WTC11 (cell line): Measurements from ENCODE around the gene KCNMA1.

Experiments used
- ATF1 ChIP-seq: sonication (generic); formaldehyde crosslinking; IDR thresholded peaks from 2 replicates; pipeline ENCODE4 v1.8.1; 2023; ENCODE audit warnings: mild to moderate bottlenecking, moderate library complexity, missing genetic modification reagents
- CREM ChIP-seq: sonication (generic); formaldehyde crosslinking; IDR thresholded peaks from 2 replicates; pipeline ENCODE4 v1.8.1; 2022; ENCODE audit warnings: mild to moderate bottlenecking, missing genetic modification reagents, moderate library complexity
- ETV6 ChIP-seq: sonication (generic); formaldehyde crosslinking; IDR thresholded peaks from 2 replicates; pipeline ENCODE4 v1.8.1; 2022; ENCODE audit warnings: mild to moderate bottlenecking, missing genetic modification reagents
- JUN ChIP-seq: sonication (generic); formaldehyde crosslinking; IDR thresholded peaks from 2 replicates; pipeline ENCODE4 v1.8.0; 2023; ENCODE audit warnings: mild to moderate bottlenecking, missing genetic modification reagents
- SOX15 ChIP-seq: fragments of 250-450 bp; sonication (Bioruptor Pico); IDR thresholded peaks from 2 replicates; pipeline ENCODE4 v1.9.0; 2021; ENCODE audit warnings: mild to moderate bottlenecking
- SP1 ChIP-seq: sonication (generic); formaldehyde crosslinking; conservative IDR thresholded peaks from 2 replicates; pipeline ENCODE4 v1.8.1; 2022; ENCODE audit warnings: missing genetic modification reagents
- TF ChIP-seq, protein P1 (sequence below): fragments of 200-600 bp; IDR thresholded peaks from 2 replicates; pipeline ENCODE4 v1.8.0; 2022; ENCODE audit warnings: antibody characterized with exemption
- TF ChIP-seq, protein P2 (sequence below): sonication (generic); formaldehyde crosslinking; IDR thresholded peaks from 2 replicates; pipeline ENCODE4 v1.8.0; 2022; ENCODE audit warnings: mild to moderate bottlenecking, missing genetic modification reagents
- TF ChIP-seq, protein P3 (sequence below): sonication (generic); formaldehyde crosslinking; IDR thresholded peaks from 2 replicates; pipeline ENCODE4 v1.8.0; 2022; ENCODE audit warnings: mild to moderate bottlenecking, missing genetic modification reagents
- TF ChIP-seq, protein P4 (sequence below): sonication (generic); formaldehyde crosslinking; IDR thresholded peaks from 2 replicates; pipeline ENCODE4 v1.8.1; 2022; ENCODE audit warnings: mild to moderate bottlenecking, missing genetic modification reagents, moderate library complexity, borderline replicate concordance
- TF ChIP-seq, protein P5 (sequence below): sonication (generic); formaldehyde crosslinking; IDR thresholded peaks from 2 replicates; pipeline ENCODE4 v1.8.0; 2023; ENCODE audit warnings: missing genetic modification reagents
- TF ChIP-seq, protein P6 (sequence below): sonication (generic); formaldehyde crosslinking; IDR thresholded peaks from 2 replicates; pipeline ENCODE4 v1.8.1; 2023; ENCODE audit warnings: mild to moderate bottlenecking, moderate library complexity, missing genetic modification reagents

DNA sequence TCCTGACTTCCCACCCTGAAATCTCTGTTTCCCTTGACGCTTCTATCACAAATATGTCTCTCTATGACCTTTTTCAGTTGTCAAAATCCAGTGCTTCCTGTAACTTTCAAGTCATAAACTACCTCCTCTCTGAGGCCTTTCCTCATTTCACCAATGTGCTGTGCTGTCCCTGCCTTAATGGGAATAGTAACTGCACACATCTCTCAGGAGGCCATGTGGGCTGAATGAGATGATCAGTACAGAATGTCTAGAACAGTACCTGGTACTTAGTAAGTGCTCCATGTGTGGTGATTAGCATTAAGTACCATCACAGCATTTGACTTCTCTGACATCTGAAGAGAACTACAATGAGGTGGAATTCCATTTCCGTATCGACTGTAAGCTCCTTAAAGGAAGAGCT lies 588.5 kb downstream of the KCNMA1 start:
- TF ChIP-seq, protein P1, sequence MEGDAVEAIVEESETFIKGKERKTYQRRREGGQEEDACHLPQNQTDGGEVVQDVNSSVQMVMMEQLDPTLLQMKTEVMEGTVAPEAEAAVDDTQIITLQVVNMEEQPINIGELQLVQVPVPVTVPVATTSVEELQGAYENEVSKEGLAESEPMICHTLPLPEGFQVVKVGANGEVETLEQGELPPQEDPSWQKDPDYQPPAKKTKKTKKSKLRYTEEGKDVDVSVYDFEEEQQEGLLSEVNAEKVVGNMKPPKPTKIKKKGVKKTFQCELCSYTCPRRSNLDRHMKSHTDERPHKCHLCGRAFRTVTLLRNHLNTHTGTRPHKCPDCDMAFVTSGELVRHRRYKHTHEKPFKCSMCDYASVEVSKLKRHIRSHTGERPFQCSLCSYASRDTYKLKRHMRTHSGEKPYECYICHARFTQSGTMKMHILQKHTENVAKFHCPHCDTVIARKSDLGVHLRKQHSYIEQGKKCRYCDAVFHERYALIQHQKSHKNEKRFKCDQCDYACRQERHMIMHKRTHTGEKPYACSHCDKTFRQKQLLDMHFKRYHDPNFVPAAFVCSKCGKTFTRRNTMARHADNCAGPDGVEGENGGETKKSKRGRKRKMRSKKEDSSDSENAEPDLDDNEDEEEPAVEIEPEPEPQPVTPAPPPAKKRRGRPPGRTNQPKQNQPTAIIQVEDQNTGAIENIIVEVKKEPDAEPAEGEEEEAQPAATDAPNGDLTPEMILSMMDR: no peak
- TF ChIP-seq, protein P2, sequence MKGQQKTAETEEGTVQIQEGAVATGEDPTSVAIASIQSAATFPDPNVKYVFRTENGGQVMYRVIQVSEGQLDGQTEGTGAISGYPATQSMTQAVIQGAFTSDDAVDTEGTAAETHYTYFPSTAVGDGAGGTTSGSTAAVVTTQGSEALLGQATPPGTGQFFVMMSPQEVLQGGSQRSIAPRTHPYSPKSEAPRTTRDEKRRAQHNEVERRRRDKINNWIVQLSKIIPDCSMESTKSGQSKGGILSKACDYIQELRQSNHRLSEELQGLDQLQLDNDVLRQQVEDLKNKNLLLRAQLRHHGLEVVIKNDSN: no peak
- no peak for TF ChIP-seq SP1 (CRISPR knock-in tag)
- TF ChIP-seq SOX15 (CRISPR knock-in tag): no peak
- TF ChIP-seq, protein P3, sequence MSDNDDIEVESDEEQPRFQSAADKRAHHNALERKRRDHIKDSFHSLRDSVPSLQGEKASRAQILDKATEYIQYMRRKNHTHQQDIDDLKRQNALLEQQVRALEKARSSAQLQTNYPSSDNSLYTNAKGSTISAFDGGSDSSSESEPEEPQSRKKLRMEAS (CRISPR knock-in tag): no peak
- TF ChIP-seq, protein P4, sequence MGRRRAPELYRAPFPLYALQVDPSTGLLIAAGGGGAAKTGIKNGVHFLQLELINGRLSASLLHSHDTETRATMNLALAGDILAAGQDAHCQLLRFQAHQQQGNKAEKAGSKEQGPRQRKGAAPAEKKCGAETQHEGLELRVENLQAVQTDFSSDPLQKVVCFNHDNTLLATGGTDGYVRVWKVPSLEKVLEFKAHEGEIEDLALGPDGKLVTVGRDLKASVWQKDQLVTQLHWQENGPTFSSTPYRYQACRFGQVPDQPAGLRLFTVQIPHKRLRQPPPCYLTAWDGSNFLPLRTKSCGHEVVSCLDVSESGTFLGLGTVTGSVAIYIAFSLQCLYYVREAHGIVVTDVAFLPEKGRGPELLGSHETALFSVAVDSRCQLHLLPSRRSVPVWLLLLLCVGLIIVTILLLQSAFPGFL: no peak
- TF ChIP-seq, protein P5, sequence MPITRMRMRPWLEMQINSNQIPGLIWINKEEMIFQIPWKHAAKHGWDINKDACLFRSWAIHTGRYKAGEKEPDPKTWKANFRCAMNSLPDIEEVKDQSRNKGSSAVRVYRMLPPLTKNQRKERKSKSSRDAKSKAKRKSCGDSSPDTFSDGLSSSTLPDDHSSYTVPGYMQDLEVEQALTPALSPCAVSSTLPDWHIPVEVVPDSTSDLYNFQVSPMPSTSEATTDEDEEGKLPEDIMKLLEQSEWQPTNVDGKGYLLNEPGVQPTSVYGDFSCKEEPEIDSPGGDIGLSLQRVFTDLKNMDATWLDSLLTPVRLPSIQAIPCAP: no peak
- TF ChIP-seq CREM (CRISPR knock-in tag): no peak
- TF ChIP-seq ATF1 (CRISPR knock-in tag): no peak
- TF ChIP-seq ETV6 (CRISPR knock-in tag): no peak
- TF ChIP-seq, protein P6, sequence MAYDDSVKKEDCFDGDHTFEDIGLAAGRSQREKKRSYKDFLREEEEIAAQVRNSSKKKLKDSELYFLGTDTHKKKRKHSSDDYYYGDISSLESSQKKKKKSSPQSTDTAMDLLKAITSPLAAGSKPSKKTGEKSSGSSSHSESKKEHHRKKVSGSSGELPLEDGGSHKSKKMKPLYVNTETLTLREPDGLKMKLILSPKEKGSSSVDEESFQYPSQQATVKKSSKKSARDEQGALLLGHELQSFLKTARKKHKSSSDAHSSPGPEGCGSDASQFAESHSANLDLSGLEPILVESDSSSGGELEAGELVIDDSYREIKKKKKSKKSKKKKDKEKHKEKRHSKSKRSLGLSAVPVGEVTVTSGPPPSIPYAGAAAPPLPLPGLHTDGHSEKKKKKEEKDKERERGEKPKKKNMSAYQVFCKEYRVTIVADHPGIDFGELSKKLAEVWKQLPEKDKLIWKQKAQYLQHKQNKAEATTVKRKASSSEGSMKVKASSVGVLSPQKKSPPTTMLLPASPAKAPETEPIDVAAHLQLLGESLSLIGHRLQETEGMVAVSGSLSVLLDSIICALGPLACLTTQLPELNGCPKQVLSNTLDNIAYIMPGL (CRISPR knock-in tag): no peak
- TF ChIP-seq JUN (CRISPR knock-in tag): no peak
